ENCODE data around the gene HOXC10.

HOXC10 gene

GRCh38 chr12:54033106-54033979 is 48.4 kb downstream of the HOXC10 start:
- H3K4me3 ChIP-seq (replicated peaks in 1 of 2; ENCODE audit: low read depth in 2 of 2, low read length in 2 of 2): no peak overlapping the region
- DNase-seq (ENCODE audit: low read depth in 2 of 2): no peak

GRCh38 chr12:54033980-54034784 is 49.2 kb downstream of the HOXC10 start:
- H3K4me3 ChIP-seq (replicated peaks in 1 of 2; ENCODE audit: low read depth in 2 of 2, low read length in 2 of 2): no peak overlapping the region
- TF ChIP-seq CTCF (IDR thresholded peaks at IDR 0.05; ENCODE audit: low read depth, low read length): no peak

More at GRCh38 chr12:54033106-54033979, 48.4 kb downstream of the HOXC10 start:
- no peak for TF ChIP-seq CTCF (IDR thresholded peaks at IDR 0.05; ENCODE audit: low read depth, low read length)

GRCh38 chr12:54034785-54035310 is 49.9 kb downstream of the HOXC10 start:
- no peak for TF ChIP-seq CTCF (IDR thresholded peaks at IDR 0.05; ENCODE audit: low read depth, low read length)
- no peak overlapping the region for H3K4me3 ChIP-seq (replicated peaks in 1 of 2; ENCODE audit: low read depth in 2 of 2, low read length in 2 of 2)
- DNase-seq (ENCODE audit: low read depth in 2 of 2): no peak

More at GRCh38 chr12:54033980-54034784, 49.2 kb downstream of the HOXC10 start:
- DNase-seq (ENCODE audit: low read depth in 2 of 2): no peak

- no peak for DNase-seq (ENCODE audit: low read depth in 2 of 2)
- TF ChIP-seq CTCF (IDR thresholded peaks at IDR 0.05; ENCODE audit: low read depth, low read length): no peak
- H3K4me3 ChIP-seq (replicated peaks in 1 of 2; ENCODE audit: low read depth in 2 of 2, low read length in 2 of 2): no peak overlapping the region
Measured at GRCh38 chr12:54035568-54036264, 50.8 kb downstream of the HOXC10 start.

GRCh38 chr12:54036620-54037359 is 51.8 kb downstream of the HOXC10 start:
- no peak overlapping the region for H3K4me3 ChIP-seq (replicated peaks in 1 of 2; ENCODE audit: low read depth in 2 of 2, low read length in 2 of 2)
- TF ChIP-seq CTCF (IDR thresholded peaks at IDR 0.05; ENCODE audit: low read depth, low read length): no peak
- DNase-seq (ENCODE audit: low read depth in 2 of 2): no peak

Data from cardiac fibroblast (primary cell).